Measurements from ENCODE around the gene KRTAP13-4. TPM values are rescaled to one million over a fixed set of nuclear protein-coding genes. Genes with fewer than 3 reads are reported as not detected.

The KRTAP13-4 gene
- total RNA-seq, 1 donor from 2014 or later: not detected

DNA sequence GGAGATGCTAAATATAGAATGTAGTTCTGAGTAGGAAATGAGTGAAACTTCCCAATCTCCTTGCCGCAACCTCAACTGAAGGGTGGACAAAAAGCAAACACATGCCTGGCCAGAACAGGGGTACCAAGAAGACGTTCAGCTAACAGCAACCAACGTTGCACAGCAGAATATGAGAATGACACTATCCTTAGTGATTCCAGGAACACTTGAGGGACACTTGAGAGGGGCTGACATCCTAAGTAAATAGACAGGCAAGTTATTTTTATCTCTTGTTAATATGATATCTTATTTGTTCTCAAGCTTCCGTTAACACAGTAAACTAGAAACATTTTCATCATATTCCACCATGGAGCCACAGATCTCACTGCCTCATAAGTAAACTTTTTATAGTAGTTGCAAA lies 49.2 kb downstream of the KRTAP13-4 start:
- DNase-seq (ENCODE audit: low spot score) (no peak), ATAC-seq (no peak)
- intact Hi-C loops (cut with DNase I): no loop called here

GRCh38 chr21:30480145-30480544 lies 50.1 kb downstream of the KRTAP13-4 start, which contains the start of gene KRTAP19-1:
TSS of gene KRTAP19-1 (minus strand) at chr21:30480367. CDS start at chr21:30480317, 50 bp downstream.
- ATAC-seq: no peak
- intact Hi-C loops (cut with DNase I): no loop called here
- no peak for DNase-seq (ENCODE audit: low spot score)

Other genes starting within 250 kb of the KRTAP13-4 start
- not detected for gene CLDN8, start 214.1 kb upstream of the KRTAP13-4 start, total RNA-seq
- not detected for gene KRTAP24-1, start 147.3 kb upstream of the KRTAP13-4 start, total RNA-seq
- not detected for gene KRTAP25-1, start 140.7 kb upstream of the KRTAP13-4 start, total RNA-seq
- gene KRTAP26-1, start 109.9 kb upstream of the KRTAP13-4 start, total RNA-seq: not detected
- gene KRTAP27-1, start 92.5 kb upstream of the KRTAP13-4 start, total RNA-seq: not detected
- gene KRTAP23-1, start 81.6 kb upstream of the KRTAP13-4 start, total RNA-seq: not detected
- not detected for gene KRTAP13-2, start 57.9 kb upstream of the KRTAP13-4 start, total RNA-seq
- gene KRTAP13-1, start 34.2 kb upstream of the KRTAP13-4 start, total RNA-seq: not detected
- not detected for gene KRTAP13-3, start 4.3 kb upstream of the KRTAP13-4 start, total RNA-seq
- gene KRTAP15-1, start 10.1 kb downstream of the KRTAP13-4 start, total RNA-seq: not detected
- not detected for gene KRTAP19-1, start 50.1 kb downstream of the KRTAP13-4 start, total RNA-seq
- not detected for gene KRTAP19-2, start 57.2 kb downstream of the KRTAP13-4 start, total RNA-seq
- not detected for gene KRTAP19-3, start 61.8 kb downstream of the KRTAP13-4 start, total RNA-seq
- gene KRTAP19-4, start 66.9 kb downstream of the KRTAP13-4 start, total RNA-seq: not detected
- not detected for gene KRTAP19-5, start 71.9 kb downstream of the KRTAP13-4 start, total RNA-seq
- gene KRTAP19-6, start 111.6 kb downstream of the KRTAP13-4 start, total RNA-seq: not detected
- gene KRTAP19-7, start 131.1 kb downstream of the KRTAP13-4 start, total RNA-seq: not detected
- not detected for gene KRTAP22-2, start 160.2 kb downstream of the KRTAP13-4 start, total RNA-seq
- gene KRTAP6-3, start 162.2 kb downstream of the KRTAP13-4 start, total RNA-seq: not detected
- not detected for gene KRTAP6-2, start 168.7 kb downstream of the KRTAP13-4 start, total RNA-seq
- not detected for gene KRTAP22-1, start 170.9 kb downstream of the KRTAP13-4 start, total RNA-seq
- gene KRTAP6-1, start 183.7 kb downstream of the KRTAP13-4 start, total RNA-seq: not detected
- not detected for gene KRTAP20-1, start 186.2 kb downstream of the KRTAP13-4 start, total RNA-seq
- gene KRTAP20-4, start 190.4 kb downstream of the KRTAP13-4 start, total RNA-seq: not detected
- not detected for gene KRTAP20-2, start 205.0 kb downstream of the KRTAP13-4 start, total RNA-seq
- gene KRTAP20-3, start 212.6 kb downstream of the KRTAP13-4 start, total RNA-seq: not detected